ENCODE data around the gene STH.
"Not testable (repeated sequence)": the region's sequence is repeated elsewhere in the genome, so short reads cannot be mapped to it uniquely, and the experiment has no call there.

Gene STH

GRCh38 chr17:45987706-45988105 is 11.3 kb upstream of the STH start:
- DNase-seq, result no peak

GRCh38 chr17:45989759-45990158 is 9.3 kb upstream of the STH start:
- no peak for DNase-seq

GRCh38 chr17:45990886-45991285 is 8.2 kb upstream of the STH start:
- DNase-seq, result no peak

GRCh38 chr17:45991341-45991740 is 7.7 kb upstream of the STH start:
- no peak for DNase-seq

GRCh38 chr17:45992175-45992574 is 6.9 kb upstream of the STH start:
- DNase-seq, result no peak

GRCh38 chr17:45992904-45993303 is 6.1 kb upstream of the STH start:
- DNase-seq, result no peak

- no peak for DNase-seq
Measured at GRCh38 chr17:45993962-45994627, 5.0 kb upstream of the STH start.

- no peak for DNase-seq
Measured at GRCh38 chr17:45994987-45995386, 4.1 kb upstream of the STH start.

- no peak for DNase-seq
Measured at GRCh38 chr17:45995627-45996270, 3.3 kb upstream of the STH start.

GRCh38 chr17:45996282-45996937 is 2.6 kb upstream of the STH start:
- no peak for DNase-seq

GRCh38 chr17:45997166-45997565 is 1.9 kb upstream of the STH start:
- DNase-seq, result no peak

- DNase-seq, result no peak
Measured at GRCh38 chr17:45997624-45998023, 1.4 kb upstream of the STH start.

GRCh38 chr17:45999900-46000290 is 845 bp downstream of the STH start:
- no peak for DNase-seq

- no peak for DNase-seq
Measured at GRCh38 chr17:46000292-46000691, 1.2 kb downstream of the STH start.

GRCh38 chr17:46000757-46001156 is 1.7 kb downstream of the STH start:
- DNase-seq, result no peak

- no peak for DNase-seq
Measured at GRCh38 chr17:46001390-46002310, 2.6 kb downstream of the STH start.

GRCh38 chr17:46002311-46002972 is 3.4 kb downstream of the STH start:
- peak; percentile 77 for DNase-seq

- no peak for DNase-seq
Measured at GRCh38 chr17:46002973-46003316, 3.9 kb downstream of the STH start.

GRCh38 chr17:46003907-46004748 is 5.1 kb downstream of the STH start:
- no peak for DNase-seq

- DNase-seq, result not testable (repeated sequence)
Measured at GRCh38 chr17:46006082-46006481, 7.0 kb downstream of the STH start.

GRCh38 chr17:46007461-46007965 is 8.5 kb downstream of the STH start:
- no peak for DNase-seq

GRCh38 chr17:46008591-46008990 is 9.5 kb downstream of the STH start:
- no peak for DNase-seq

Data from CD4-positive, alpha-beta T cell treated with Interleukin-6 for 4 hours (primary cell).